OCI-LY1 (cell line): ENCODE results near the gene ULBP2.

Experiments used
- CTCF ChIP-seq: fragments of 200-600 bp; sonication (generic), shearing (Covaris generic); IDR thresholded peaks from 2 replicates; pipeline ENCODE4 v1.5.1; 2017; ENCODE audit warnings: mild to moderate bottlenecking, antibody characterized with exemption, low read length, moderate library complexity, mixed read lengths
- EZH2 ChIP-seq: fragments of 200-600 bp; sonication (generic), shearing (Covaris generic); IDR thresholded peaks from 2 replicates; pipeline ENCODE4 v1.8.0; 2017; ENCODE audit warnings: borderline replicate concordance, mixed run types, mild to moderate bottlenecking, antibody characterized with exemption, low read length, moderate library complexity, mixed read lengths

DNA sequence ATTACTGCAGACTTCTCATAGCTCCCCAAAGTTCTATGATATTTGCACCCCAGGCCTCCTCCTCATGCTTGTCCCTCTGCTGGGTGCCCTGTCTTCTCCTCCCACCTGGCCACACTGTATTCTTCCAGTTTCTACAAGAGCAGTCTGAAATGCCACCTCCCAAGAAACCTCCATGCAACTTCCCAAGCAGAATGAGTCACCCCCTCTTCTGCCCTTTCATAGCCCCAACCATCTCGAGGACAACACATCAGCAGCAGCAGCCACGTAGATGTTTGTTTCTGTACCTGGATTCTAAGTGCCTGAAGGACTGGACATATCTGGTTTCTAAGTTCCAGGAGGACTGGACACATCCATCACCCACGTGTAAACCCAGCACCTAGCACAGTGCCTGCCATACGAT lies 6.6 kb upstream of the ULBP2 start:
- TF ChIP-seq CTCF (no peak), EZH2 (no peak)
